Mesodermal cell (in vitro differentiated cells): ENCODE data around the gene ANXA3.
A peak's percentile ranks its signal among the peaks of the same experiment; 100 is the strongest.

Experiments
- H3K27ac ChIP-seq: 2 replicates; pipeline ENCODE4 v1.7.0; 2013; ENCODE audit warnings: mild to moderate bottlenecking, low read depth, low read length, moderate library complexity; ENCODE audit not compliant: severe bottlenecking
- H3K36me3 ChIP-seq: 2 replicates; pipeline ENCODE4 v1.7.1; 2013; ENCODE audit warnings: mild to moderate bottlenecking, low read length, moderate library complexity; ENCODE audit not compliant: control insufficient read depth, insufficient read depth
- H3K4me1 ChIP-seq: one replicate; pipeline ENCODE4 v1.7.1; 2013; ENCODE audit warnings: mild to moderate bottlenecking, low read length; ENCODE audit not compliant: insufficient read depth, control insufficient read depth, poor library complexity, severe bottlenecking
- H3K4me3 ChIP-seq: 2 replicates; pipeline ENCODE4 v1.7.0; 2013; ENCODE audit warnings: low read length, control low read depth, mild to moderate bottlenecking; ENCODE audit not compliant: insufficient read depth, poor library complexity, severe bottlenecking; ENCODE audit errors: extremely low read depth
- H3K9me3 ChIP-seq: 2 replicates; pipeline ENCODE4 v1.7.1; 2013; ENCODE audit warnings: mild to moderate bottlenecking, low read length, moderate library complexity; ENCODE audit not compliant: control insufficient read depth
- WGBS, 2 experiments: methylation state at CpG; one replicate each; pipeline ENCODE4 v1.1.5; 2013; ENCODE audit warnings: missing lambda C conversion rate in 2 of 2; ENCODE audit not compliant: insufficient coverage in 2 of 2; 5-methylcytosine and 5-hydroxymethylcytosine counted together

ANXA3 gene

DNA sequence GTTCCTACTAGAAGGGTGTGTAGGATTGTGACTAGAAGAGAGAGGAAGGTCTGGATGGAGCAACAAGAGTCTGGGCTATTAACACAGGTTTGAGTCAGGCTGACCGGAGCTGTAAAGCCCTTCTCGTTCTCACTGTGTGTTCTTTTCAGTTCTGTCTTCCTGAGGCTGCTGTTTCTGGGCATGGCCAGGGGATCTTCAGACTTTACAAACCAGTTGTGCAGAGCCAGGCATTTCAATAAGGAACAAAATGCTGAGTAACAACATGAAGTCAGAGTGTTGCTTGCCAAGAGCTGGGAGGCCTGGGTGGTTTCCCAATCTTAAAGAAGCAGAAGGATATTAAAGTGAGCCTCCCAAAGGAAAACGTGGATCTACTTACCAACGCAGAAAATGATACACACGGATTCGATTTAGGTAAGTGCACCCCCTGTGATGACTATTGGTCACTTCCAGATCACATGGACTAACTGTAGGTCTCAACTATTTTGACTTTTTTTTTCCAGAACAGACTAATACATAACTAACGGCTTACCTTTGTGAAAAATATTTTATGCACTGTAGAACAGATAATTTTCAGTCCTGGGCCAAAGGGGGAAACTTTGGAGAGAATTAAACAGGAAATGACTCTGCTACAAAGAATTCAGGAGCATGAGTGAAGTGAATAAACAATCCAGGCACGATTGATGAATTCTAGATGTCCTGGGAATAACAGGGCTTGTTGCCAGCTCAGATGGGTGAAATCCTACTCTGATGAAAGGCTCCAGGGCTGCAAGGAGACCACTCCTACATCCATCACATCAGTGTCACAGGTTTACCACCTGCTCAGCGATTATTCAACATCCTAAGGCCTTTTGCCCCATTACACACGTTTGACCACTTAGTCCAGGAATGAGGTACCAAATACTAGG lies 94.5 kb downstream of the ANXA3 start:
- 85 to 91% methylated on average over 7 to 9 of the region's 10 CpGs for WGBS, 2 experiments
- H3K27ac ChIP-seq, result peak overlapping the region; percentile 92

DNA sequence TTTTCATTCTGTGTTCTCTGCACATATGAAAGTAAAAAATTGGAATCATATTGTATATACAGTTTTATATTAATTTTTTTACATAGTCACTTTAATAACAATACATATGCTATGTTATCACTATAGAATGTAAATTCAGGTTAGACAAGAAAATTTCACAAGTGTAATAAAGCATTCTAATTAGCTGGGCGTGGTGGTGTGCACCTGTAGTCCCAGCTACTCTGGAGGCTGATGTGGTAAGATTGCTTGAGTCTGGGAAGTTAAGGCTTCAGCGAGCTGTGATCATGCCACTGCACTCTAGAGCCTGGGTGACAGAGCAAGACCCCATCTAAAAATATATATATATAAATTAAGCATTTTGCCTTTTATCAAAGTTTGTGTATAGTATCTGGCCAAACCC lies 95.7 kb downstream of the ANXA3 start:
- WGBS, 2 experiments, result 100% methylated on average over 1 of the region's 2 CpGs; no CpG with 5 or more reads in 1 of the 2 experiments
- Histone ChIP-seq H3K4me1 (peaks cover 39% of the 10 kb centered on the region), H3K4me3 (no peak overlapping the region), H3K9me3 (no peaks in the 10 kb centered on the region), H3K27ac (no peak overlapping the region), H3K36me3 (no peaks in the 10 kb centered on the region)

More for the DNA sequence above, 94.5 kb downstream of the ANXA3 start:
- Histone ChIP-seq H3K9me3 (no peaks in the 10 kb centered on the region), H3K4me1 (peaks cover 34% of the 10 kb centered on the region), H3K36me3 (no peaks in the 10 kb centered on the region), H3K4me3 (no peak overlapping the region)

DNA sequence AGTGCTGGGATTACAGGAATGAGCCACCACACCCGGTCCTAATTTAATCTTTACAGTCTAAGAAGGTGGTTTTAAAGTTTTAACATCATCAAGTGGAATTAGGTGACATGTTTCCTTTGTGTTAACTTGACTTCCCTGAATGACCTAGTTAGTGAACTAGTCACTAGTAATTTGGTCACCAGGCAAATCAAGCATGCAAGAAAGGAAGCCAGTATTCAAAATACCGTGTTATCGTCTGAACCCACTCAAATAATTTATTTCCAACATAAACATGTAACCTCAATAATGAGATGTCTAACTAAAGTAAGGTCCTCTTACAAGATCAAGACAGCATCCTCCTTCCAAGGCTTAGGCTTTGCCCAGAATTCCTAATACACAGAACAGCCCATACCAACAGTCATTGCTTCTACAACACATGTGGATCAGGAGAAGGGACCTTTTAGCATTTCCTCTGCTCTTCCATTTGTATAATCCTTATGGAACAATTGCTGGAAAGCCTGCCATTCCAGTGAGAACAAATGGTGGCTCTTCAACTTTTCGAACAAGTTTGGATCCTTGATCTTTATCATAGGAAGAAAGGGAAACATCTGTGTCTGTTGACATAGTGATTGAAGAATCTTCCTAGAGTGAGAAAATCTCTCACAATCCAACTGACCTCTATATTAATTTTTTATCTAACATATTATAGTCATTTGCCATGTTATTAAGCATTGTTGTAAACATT lies 97.2 kb downstream of the ANXA3 start:
- no peaks in the 10 kb centered on the region for H3K36me3 ChIP-seq

DNA sequence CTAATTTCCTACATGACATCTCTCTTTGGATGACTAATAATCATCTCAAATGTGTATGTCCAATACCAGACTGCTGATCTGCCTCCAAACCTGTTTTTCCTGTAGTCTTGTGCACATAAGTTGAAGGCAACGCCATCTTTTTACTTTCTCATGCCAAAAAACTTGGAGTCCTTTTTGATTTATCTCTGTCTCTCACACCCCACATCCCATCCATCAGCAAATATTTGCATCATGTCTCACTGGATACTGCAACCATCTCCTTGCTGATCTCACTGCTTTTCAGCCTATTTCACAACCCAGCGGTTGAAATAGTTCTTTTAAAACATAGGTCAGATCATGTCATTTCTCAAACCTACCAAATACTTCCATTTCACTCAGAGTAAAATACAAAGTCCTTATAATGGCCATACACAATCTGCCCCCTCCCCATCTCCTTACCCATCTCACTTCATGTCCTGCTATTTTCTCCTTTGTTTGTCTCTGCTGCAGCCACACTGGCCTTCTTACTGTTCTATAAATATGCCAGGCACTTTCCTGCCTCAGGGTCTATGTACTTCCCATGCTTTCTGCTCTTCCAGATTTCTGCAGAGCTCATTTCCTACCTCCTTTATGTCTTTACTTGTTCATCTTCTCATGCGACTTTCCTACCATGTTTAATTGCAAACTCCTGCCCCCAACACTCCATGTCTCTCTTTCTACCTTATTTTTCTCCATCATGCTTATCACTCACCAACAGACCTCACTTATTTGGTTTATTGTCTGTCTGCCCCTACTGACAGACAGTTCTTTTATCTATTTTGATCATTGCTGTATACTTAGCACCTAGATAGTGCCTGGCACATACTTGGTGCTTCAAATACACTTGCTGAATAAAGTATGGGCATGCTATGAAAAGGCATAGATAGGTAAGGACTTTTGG lies 98.8 kb downstream of the ANXA3 start:
- WGBS, 2 experiments, result 85 to 92% methylated on average over 3 of the region's 3 CpGs
- peaks cover 51% of the 10 kb centered on the region for H3K4me1 ChIP-seq
- H3K9me3 ChIP-seq, result no peaks in the 10 kb centered on the region
- H3K4me3 ChIP-seq, result no peak overlapping the region
- H3K36me3 ChIP-seq, result no peaks in the 10 kb centered on the region
- peak overlapping the region; percentile 63 for H3K27ac ChIP-seq

More for the DNA sequence above, 97.2 kb downstream of the ANXA3 start:
- H3K4me3 ChIP-seq, result no peak overlapping the region
- no peak overlapping the region for H3K27ac ChIP-seq
- WGBS, 2 experiments, result 93 to 96% methylated on average over 2 to 3 of the region's 4 CpGs
- peaks cover 39% of the 10 kb centered on the region for H3K4me1 ChIP-seq
- no peaks in the 10 kb centered on the region for H3K9me3 ChIP-seq

DNA sequence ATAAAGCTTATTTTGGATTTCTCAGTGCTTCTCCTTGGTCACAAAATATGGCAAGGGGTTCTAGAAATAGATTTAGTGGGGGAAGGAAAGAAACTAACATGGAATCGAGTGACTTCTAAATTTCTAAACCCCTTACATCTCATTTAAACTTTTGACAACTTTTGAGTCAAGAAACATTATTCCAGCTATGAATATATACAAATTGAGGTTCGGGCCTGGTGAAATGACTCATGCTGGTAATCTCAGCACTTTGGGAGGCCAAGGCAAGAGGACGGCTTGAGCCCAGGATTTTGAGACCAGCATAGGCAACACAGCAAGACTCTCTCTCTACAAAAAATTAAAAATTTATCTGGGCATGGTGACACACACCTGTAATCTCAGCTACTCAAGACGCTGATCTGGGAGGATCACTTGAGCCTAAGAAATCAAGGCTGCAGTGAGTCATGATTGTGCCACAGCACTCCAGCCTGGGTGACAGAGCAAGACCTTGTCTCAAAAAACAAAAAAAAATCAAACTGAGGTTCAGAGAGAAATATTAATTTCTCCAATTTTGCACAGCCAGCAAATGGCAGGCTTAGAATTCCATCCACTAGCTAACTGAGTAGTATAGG lies 99.8 kb downstream of the ANXA3 start:
- H3K9me3 ChIP-seq, result no peaks in the 10 kb centered on the region
- no peak overlapping the region for H3K4me3 ChIP-seq
- no peaks in the 10 kb centered on the region for H3K36me3 ChIP-seq
- H3K4me1 ChIP-seq, result peaks cover 57% of the 10 kb centered on the region
- 100% methylated on average over 1 to 2 of the region's 4 CpGs for WGBS, 2 experiments
- H3K27ac ChIP-seq, result no peak overlapping the region

DNA sequence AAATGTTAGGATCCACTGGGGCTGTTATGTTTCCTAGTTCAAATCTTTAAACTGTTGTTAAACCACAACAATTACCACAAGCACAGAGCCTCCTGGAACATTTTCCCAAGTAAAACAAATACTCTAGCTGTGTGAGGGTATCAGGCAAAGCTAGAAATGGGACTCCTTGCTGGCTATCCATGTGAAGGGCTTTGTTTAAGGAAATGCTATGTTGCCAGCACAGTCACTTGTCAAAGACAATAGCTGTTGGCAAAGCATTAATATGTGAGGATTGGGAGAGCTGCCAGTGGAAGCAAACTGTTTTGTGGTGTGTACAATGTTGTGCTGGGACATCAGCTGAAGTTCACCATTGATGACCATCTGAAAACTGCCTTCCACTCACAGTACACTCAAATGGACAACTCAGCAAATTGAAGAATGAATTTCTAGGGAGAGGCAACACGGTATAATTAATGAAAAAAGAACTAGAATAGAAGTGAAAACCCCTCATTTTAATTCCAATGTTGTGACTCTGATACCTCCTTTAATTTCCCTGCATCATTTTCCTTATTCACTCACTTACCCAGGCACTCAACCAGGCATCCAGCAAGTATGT lies 100.8 kb downstream of the ANXA3 start:
- no peaks in the 10 kb centered on the region for H3K9me3 ChIP-seq
- H3K36me3 ChIP-seq, result no peaks in the 10 kb centered on the region
- peaks cover 60% of the 10 kb centered on the region for H3K4me1 ChIP-seq
- no CpG with 5 or more reads among the region's 1 CpG for WGBS, 2 experiments
- H3K4me3 ChIP-seq, result no peak overlapping the region
- H3K27ac ChIP-seq, result peak overlapping the region; percentile 13

DNA sequence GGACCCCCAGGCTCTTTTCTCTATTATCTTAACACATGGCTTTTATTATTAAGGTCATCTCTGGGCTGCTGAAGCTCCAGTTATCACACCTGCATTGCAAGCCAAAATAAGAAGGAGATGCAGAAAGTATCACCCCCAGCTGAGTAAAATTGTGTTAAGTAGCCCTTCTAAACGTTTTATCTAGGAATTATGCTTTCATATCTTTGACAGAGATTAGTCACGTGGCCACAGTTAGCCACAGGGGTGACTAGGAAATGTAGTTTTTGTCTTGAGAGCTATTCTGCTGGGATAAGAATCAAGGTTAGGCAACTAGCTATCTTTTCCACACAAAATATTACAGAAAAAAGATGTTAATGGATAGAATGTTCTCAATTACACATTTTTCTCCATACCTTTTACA lies 102.1 kb downstream of the ANXA3 start:
- Histone ChIP-seq H3K4me3 (no peak overlapping the region), H3K27ac (no peak overlapping the region), H3K4me1 (peaks cover 61% of the 10 kb centered on the region), H3K36me3 (no peaks in the 10 kb centered on the region), H3K9me3 (no peaks in the 10 kb centered on the region)
- WGBS, 2 experiments, result no CpG with 5 or more reads among the region's 2 CpGs

DNA sequence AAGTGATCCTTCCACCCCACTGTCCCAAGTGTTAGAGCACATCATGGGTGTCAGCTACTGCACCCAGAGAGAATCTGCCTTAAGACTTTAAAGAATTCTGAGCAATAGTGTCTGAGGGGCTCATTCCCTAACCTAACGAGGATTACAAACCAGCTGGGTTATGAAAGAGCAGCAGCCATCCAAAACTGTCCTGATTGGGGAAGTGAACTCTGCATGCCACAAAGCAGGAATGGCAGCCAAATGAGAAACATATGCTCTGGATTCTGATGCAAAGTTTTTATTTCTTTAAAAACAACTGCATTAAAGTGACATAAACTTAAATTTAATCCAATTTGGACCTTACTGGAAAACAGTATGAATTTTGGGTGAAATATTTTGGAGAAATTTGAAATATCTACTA lies 103.2 kb downstream of the ANXA3 start:
- Histone ChIP-seq H3K27ac (no peak overlapping the region), H3K4me3 (no peak overlapping the region), H3K9me3 (no peaks in the 10 kb centered on the region), H3K4me1 (peaks cover 53% of the 10 kb centered on the region), H3K36me3 (no peaks in the 10 kb centered on the region)
- WGBS, 2 experiments, result 63 to 75% methylated on average over 1 of the region's 1 CpG

DNA sequence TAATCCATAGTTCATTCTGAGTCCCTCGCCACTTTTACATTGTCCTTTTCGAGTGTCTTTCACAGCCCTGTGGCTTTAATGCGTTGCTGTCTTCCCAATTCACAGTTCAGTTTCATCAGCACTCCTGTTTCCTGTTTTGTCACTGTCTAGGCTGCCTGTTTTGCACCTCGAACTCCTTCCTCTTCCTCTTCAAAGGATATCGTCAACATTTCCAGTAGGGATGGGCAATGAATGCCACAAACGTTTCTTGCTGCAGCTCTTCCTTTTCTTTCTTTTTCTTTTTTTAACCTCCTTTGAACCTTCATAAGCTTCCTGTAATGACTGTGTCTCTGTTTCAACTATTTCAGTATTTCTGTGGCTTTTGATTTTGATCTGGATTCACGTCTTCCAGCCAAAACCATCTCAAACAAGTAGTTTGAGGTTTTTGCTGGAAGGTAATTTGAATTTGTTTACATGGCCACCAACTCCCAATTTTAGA lies 105.4 kb downstream of the ANXA3 start:
- Histone ChIP-seq H3K27ac (peak overlapping the region; percentile 71), H3K36me3 (no peaks in the 10 kb centered on the region), H3K4me3 (no peak overlapping the region), H3K9me3 (no peaks in the 10 kb centered on the region), H3K4me1 (peaks cover 50% of the 10 kb centered on the region)
- WGBS, 2 experiments, result 48 to 63% methylated on average over 6 of the region's 7 CpGs
